Stimulated activated CD8-positive, alpha-beta memory T cell treated with anti-CD3 and anti-CD28 coated beads, Interleukin-4, amount 100 ng/mL, for 48 hours (primary cell): ENCODE data around the gene ARMH4.

Experiments
- DNase-seq: peaks from one replicate; pipeline ENCODE4 v3.0.0-alpha.2; 2020

The ARMH4 gene

GRCh38 chr14:58091883-58092630 lies 60.0 kb downstream of the ARMH4 start:
- DNase-seq, result no peak

- no peak for DNase-seq
Observed at GRCh38 chr14:58089612-58090011, 62.4 kb downstream of the ARMH4 start.

GRCh38 chr14:58088961-58089360 lies 63.1 kb downstream of the ARMH4 start:
- DNase-seq, result no peak

- no peak for DNase-seq
Observed at GRCh38 chr14:58085877-58086276, 66.1 kb downstream of the ARMH4 start.

GRCh38 chr14:58082491-58083098 lies 69.4 kb downstream of the ARMH4 start:
- no peak for DNase-seq

- no peak for DNase-seq
Observed at GRCh38 chr14:58082011-58082410, 70.0 kb downstream of the ARMH4 start.

GRCh38 chr14:58078471-58078870 lies 73.5 kb downstream of the ARMH4 start:
- DNase-seq, result no peak

- DNase-seq, result no peak
Observed at GRCh38 chr14:58078068-58078467, 73.9 kb downstream of the ARMH4 start.

- DNase-seq, result no peak
Observed at GRCh38 chr14:58077621-58078020, 74.4 kb downstream of the ARMH4 start.

GRCh38 chr14:58073516-58073915 lies 78.5 kb downstream of the ARMH4 start:
- DNase-seq, result no peak

- DNase-seq, result peak; percentile 50
Observed at GRCh38 chr14:58072288-58073071, 79.5 kb downstream of the ARMH4 start.

GRCh38 chr14:58071341-58071740 lies 80.7 kb downstream of the ARMH4 start:
- DNase-seq, result no peak

- no peak for DNase-seq
Observed at GRCh38 chr14:58068306-58068705, 83.7 kb downstream of the ARMH4 start.

- DNase-seq, result no peak
Observed at GRCh38 chr14:58066115-58066514, 85.9 kb downstream of the ARMH4 start.

- DNase-seq, result no peak
Observed at GRCh38 chr14:58061581-58061980, 90.4 kb downstream of the ARMH4 start.

GRCh38 chr14:58060898-58061297 lies 91.1 kb downstream of the ARMH4 start:
- DNase-seq, result no peak

GRCh38 chr14:58060077-58060476 lies 91.9 kb downstream of the ARMH4 start:
- DNase-seq, result no peak

- DNase-seq, result no peak
Observed at GRCh38 chr14:58059126-58059525, 92.9 kb downstream of the ARMH4 start.

GRCh38 chr14:58055497-58056010 lies 96.5 kb downstream of the ARMH4 start:
- no peak for DNase-seq

GRCh38 chr14:58054100-58054499 lies 97.9 kb downstream of the ARMH4 start:
- no peak for DNase-seq

GRCh38 chr14:58048219-58048618 lies 103.8 kb downstream of the ARMH4 start:
- DNase-seq, result no peak

- no peak for DNase-seq
Observed at GRCh38 chr14:58027904-58028303, 124.1 kb downstream of the ARMH4 start.

- DNase-seq, result no peak
Observed at GRCh38 chr14:58026967-58027366, 125.0 kb downstream of the ARMH4 start.

GRCh38 chr14:58026219-58026618 lies 125.8 kb downstream of the ARMH4 start:
- DNase-seq, result no peak
